ENCODE data around the gene TBC1D10A. TPM values are rescaled to one million over a fixed set of nuclear protein-coding genes. Genes with fewer than 3 reads are reported as not detected.

TBC1D10A gene
- total RNA-seq, 2 donors from 2014 or later = 12.1 to 13.7 TPM

DNA sequence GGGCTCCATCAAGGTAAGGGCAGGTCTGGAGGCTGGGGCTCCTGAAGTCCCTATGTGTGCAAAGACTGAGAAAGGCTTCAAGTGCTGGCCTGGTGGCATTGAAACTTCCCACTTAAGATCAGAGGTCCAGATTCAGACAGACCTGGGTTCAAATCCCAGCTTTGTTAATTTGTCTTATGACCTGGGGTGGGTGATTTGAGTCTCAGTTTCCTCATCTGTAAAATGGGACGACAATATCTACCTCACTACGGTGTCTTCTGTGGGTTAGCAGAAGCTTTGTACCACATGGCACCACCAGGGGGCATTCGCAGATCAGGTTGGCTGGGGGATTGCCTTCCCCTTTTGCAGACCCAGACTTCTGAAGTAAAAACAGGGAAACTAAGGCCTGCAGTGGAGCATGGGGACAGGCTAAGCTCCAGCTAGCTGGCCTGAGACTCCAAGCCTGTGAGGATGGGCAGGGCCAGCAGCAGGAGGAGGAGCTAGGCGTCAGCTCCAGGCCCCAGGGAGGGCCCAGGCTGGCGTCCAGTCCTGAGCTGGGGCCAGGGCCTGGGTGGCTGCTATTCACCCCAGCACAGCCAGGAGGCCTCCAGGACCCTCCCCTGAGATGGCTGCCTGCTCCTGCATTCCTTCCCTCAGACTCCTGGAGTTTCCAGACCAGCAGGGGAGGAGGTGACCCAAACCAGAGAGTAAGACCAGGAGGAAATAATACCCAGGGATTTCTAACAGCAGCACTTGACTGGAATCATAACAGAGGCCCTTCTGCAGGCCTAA is 38.9 kb downstream of the TBC1D10A start:
- Histone ChIP-seq H3K4me1 (ENCODE audit: control insufficient read depth, insufficient read depth, low read length) (peaks cover 10% of the 10 kb centered on the region), H3K36me3 (ENCODE audit: control insufficient read depth, insufficient read depth, low read length) (peaks cover 12% of the 10 kb centered on the region), H3K27me3 (ENCODE audit: control insufficient read depth, insufficient read depth, low read length, poor library complexity, severe bottlenecking) (no peaks in the 10 kb centered on the region), H3K9ac (ENCODE audit: extremely low read depth, low read length, poor library complexity, severe bottlenecking) (peak overlapping the region; percentile 59), H3K4me3 (ENCODE audit: low read length) (peak overlapping the region; percentile 86), H3K27ac (ENCODE audit: low read depth, low read length) (no peak overlapping the region), H3K9me3 (ENCODE audit: control insufficient read depth, low read length) (no peaks in the 10 kb centered on the region)
- peak; percentile 96 for DNase-seq
- TF ChIP-seq, protein P1, sequence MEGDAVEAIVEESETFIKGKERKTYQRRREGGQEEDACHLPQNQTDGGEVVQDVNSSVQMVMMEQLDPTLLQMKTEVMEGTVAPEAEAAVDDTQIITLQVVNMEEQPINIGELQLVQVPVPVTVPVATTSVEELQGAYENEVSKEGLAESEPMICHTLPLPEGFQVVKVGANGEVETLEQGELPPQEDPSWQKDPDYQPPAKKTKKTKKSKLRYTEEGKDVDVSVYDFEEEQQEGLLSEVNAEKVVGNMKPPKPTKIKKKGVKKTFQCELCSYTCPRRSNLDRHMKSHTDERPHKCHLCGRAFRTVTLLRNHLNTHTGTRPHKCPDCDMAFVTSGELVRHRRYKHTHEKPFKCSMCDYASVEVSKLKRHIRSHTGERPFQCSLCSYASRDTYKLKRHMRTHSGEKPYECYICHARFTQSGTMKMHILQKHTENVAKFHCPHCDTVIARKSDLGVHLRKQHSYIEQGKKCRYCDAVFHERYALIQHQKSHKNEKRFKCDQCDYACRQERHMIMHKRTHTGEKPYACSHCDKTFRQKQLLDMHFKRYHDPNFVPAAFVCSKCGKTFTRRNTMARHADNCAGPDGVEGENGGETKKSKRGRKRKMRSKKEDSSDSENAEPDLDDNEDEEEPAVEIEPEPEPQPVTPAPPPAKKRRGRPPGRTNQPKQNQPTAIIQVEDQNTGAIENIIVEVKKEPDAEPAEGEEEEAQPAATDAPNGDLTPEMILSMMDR (conservative IDR thresholded peaks at IDR 0.05) = peak; percentile 80
- peak overlapping the region; percentile 93 for H3K27ac Mint-ChIP-seq
- 30 to 34% methylated on average over 5 of the region's 5 CpGs for WGBS, 2 experiments (ENCODE audit: insufficient coverage in 1 of 2, insufficient read length in 1 of 2)
- H3K9me3 Mint-ChIP-seq = no peaks in the 10 kb centered on the region
- H3K36me3 Mint-ChIP-seq (ENCODE audit: low read depth) = peaks cover 5% of the 10 kb centered on the region
- no peaks in the 10 kb centered on the region for H3K27me3 Mint-ChIP-seq (ENCODE audit: insufficient read depth)
- peaks cover 10% of the 10 kb centered on the region for H3K4me1 Mint-ChIP-seq
- H3K4me3 Mint-ChIP-seq = peak overlapping the region; percentile 63

DNA sequence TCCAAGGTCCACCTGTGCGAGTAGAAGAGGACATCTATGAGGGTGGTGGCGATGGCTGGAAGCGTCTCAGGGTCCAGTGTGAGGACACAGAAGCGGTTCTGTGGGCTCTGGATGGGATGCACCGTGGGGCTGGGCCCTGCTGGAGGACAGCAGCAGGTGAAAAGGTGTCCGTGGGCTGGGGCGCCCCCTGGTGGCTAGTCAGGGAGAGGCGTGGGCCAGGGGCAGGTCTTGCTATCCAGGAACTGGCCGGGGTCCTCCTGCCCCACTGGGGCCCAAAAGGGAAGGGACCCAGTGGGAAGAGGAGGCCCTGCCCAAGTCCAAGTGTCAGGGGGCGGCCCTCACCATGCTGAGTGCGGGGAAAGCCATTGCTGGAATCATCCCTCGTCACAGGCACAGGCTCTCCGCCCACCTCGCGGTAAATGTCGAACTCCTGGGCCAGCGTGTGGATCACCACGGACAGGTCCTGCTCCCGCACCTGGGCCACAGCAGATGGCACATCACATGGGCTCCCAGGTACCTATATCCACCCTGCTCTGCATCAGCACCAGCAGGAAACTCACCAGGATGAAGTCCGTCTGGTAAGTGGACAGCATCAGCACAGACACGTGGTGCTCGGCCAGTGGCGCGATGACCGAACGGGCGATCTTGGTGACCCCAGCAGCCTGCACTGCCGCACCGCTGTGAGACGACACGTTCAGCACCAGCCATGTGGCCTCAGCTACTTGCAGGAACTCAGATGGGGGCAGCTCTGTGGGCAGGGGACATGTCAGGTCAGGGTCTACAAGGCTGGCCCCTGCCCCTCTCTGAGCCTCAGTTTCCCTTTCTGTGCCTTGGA is 39.7 kb downstream of the TBC1D10A start:
- Mint-ChIP-seq H3K9me3 (no peaks in the 10 kb centered on the region), H3K4me1 (peaks cover 10% of the 10 kb centered on the region), H3K4me3 (no peak overlapping the region), H3K27me3 (ENCODE audit: insufficient read depth) (no peaks in the 10 kb centered on the region), H3K36me3 (ENCODE audit: low read depth) (peaks cover 1% of the 10 kb centered on the region), H3K27ac (no peak overlapping the region)
- 70 to 77% methylated on average over 22 to 31 of the region's 31 CpGs for WGBS, 2 experiments (ENCODE audit: insufficient coverage in 1 of 2, insufficient read length in 1 of 2)
- H3K27ac ChIP-seq (ENCODE audit: low read depth, low read length) = no peak overlapping the region
- no peak overlapping the region for H3K9ac ChIP-seq (ENCODE audit: extremely low read depth, low read length, poor library complexity, severe bottlenecking)
- no peak overlapping the region for H3K4me3 ChIP-seq (ENCODE audit: low read length)
- H3K4me1 ChIP-seq (ENCODE audit: control insufficient read depth, insufficient read depth, low read length) = peaks cover 10% of the 10 kb centered on the region
- TF ChIP-seq, protein P1 (conservative IDR thresholded peaks at IDR 0.05) = peak; percentile 97
- no peaks in the 10 kb centered on the region for H3K9me3 ChIP-seq (ENCODE audit: control insufficient read depth, low read length)
- H3K27me3 ChIP-seq (ENCODE audit: control insufficient read depth, insufficient read depth, low read length, poor library complexity, severe bottlenecking) = no peaks in the 10 kb centered on the region
- peak; percentile 97 for DNase-seq
- H3K36me3 ChIP-seq (ENCODE audit: control insufficient read depth, insufficient read depth, low read length) = peaks cover 7% of the 10 kb centered on the region

GRCh38 chr22:30286331-30286730 is 40.4 kb downstream of the TBC1D10A start:
- no peak overlapping the region for H3K27ac Mint-ChIP-seq
- H3K4me1 Mint-ChIP-seq = peaks cover 10% of the 10 kb centered on the region
- peaks cover 2% of the 10 kb centered on the region for H3K36me3 ChIP-seq (ENCODE audit: control insufficient read depth, insufficient read depth, low read length)
- H3K27me3 ChIP-seq (ENCODE audit: control insufficient read depth, insufficient read depth, low read length, poor library complexity, severe bottlenecking) = no peaks in the 10 kb centered on the region
- H3K4me1 ChIP-seq (ENCODE audit: control insufficient read depth, insufficient read depth, low read length) = peaks cover 10% of the 10 kb centered on the region
- no peak overlapping the region for H3K9ac ChIP-seq (ENCODE audit: extremely low read depth, low read length, poor library complexity, severe bottlenecking)
- no peak overlapping the region for H3K27ac ChIP-seq (ENCODE audit: low read depth, low read length)
- H3K27me3 Mint-ChIP-seq (ENCODE audit: insufficient read depth) = no peaks in the 10 kb centered on the region
- H3K4me3 Mint-ChIP-seq = no peak overlapping the region
- H3K4me3 ChIP-seq (ENCODE audit: low read length) = no peak overlapping the region
- no peak for DNase-seq
- H3K36me3 Mint-ChIP-seq (ENCODE audit: low read depth) = peaks cover 1% of the 10 kb centered on the region
- TF ChIP-seq, protein P1 (conservative IDR thresholded peaks at IDR 0.05) = no peak
- 86 to 89% methylated on average over 5 of the region's 5 CpGs for WGBS, 2 experiments (ENCODE audit: insufficient coverage in 1 of 2, insufficient read length in 1 of 2)
- no peaks in the 10 kb centered on the region for H3K9me3 Mint-ChIP-seq
- no peaks in the 10 kb centered on the region for H3K9me3 ChIP-seq (ENCODE audit: control insufficient read depth, low read length)
